Neural cell (in vitro differentiated cells): ENCODE data around the gene NPAS3. TPM values are rescaled to one million over a fixed set of nuclear protein-coding genes. Genes with fewer than 3 reads are reported as not detected.

Source experiments
- H2AFZ ChIP-seq: fragments of 200-600, 300-800 bp; sonication (generic), shearing (Covaris generic); 2 replicates; pipeline ENCODE4 v1.6.0; 2014; ENCODE audit warnings: low read depth, mild to moderate bottlenecking, antibody characterized with exemption, low read length, moderate library complexity
- H3F3A ChIP-seq: fragments of 200-600 bp; shearing (Covaris generic); 2 replicates; pipeline ENCODE4 v1.6.1; 2016; ENCODE audit warnings: mild to moderate bottlenecking, moderate library complexity, mixed read lengths, antibody characterized with exemption, low read length; ENCODE audit not compliant: insufficient read depth, poor library complexity, severe bottlenecking
- H3K27ac ChIP-seq: fragments of 200-600, 300-800 bp; sonication (generic), shearing (Covaris generic); 2 replicates; pipeline ENCODE4 v1.5.1; 2014; ENCODE audit warnings: mild to moderate bottlenecking, low read length, moderate library complexity
- H3K27me3 ChIP-seq: fragments of 300-800, 200-600 bp; sonication (generic), shearing (Covaris generic); 2 replicates; pipeline ENCODE4 v1.6.0; 2014; ENCODE audit warnings: mild to moderate bottlenecking, low read depth, low read length, moderate library complexity; ENCODE audit not compliant: insufficient read depth
- H3K36me3 ChIP-seq: fragments of 300-800, 200-600 bp; sonication (generic), shearing (Covaris generic); 2 replicates; pipeline ENCODE4 v1.5.1; 2014; ENCODE audit warnings: mild to moderate bottlenecking, antibody characterized with exemption, low read length, moderate library complexity; ENCODE audit not compliant: insufficient read depth
- H3K4me2 ChIP-seq: fragments of 300-800, 200-600 bp; sonication (generic), shearing (Covaris generic); 2 replicates; pipeline ENCODE4 v1.6.0; 2014; ENCODE audit warnings: mild to moderate bottlenecking, low read length
- H3K4me3 ChIP-seq: fragments of 300-800, 200-600 bp; sonication (generic), shearing (Covaris generic); 2 replicates; pipeline ENCODE4 v1.5.1; 2014; ENCODE audit warnings: mild to moderate bottlenecking, low read length, moderate library complexity
- H3K79me2 ChIP-seq: fragments of 200-600 bp; shearing (Covaris generic); replicated peaks from 2 replicates; pipeline ENCODE4 v1.6.0; 2014; ENCODE audit warnings: mild to moderate bottlenecking, low read length, moderate library complexity; ENCODE audit not compliant: insufficient read depth
- H3K9ac ChIP-seq: fragments of 300-800, 200-600 bp; sonication (generic), shearing (Covaris generic); 2 replicates; pipeline ENCODE4 v1.6.1; 2016; ENCODE audit warnings: mild to moderate bottlenecking, low read length, mixed read lengths
- H3K9me2 ChIP-seq: fragments of 200-600 bp; shearing (Covaris generic); 2 replicates; pipeline ENCODE4 v1.6.1; 2016; ENCODE audit warnings: mild to moderate bottlenecking, low read length, mixed read lengths; ENCODE audit not compliant: insufficient read depth
- H3K9me3 ChIP-seq: fragments of 200-600, 300-800 bp; sonication (generic), shearing (Covaris generic); 2 replicates; pipeline ENCODE4 v1.6.1; 2016; ENCODE audit warnings: mild to moderate bottlenecking, mixed run types, low read length, moderate library complexity, mixed read lengths
- H4K20me1 ChIP-seq: fragments of 200-600 bp; shearing (Covaris generic); 2 replicates; pipeline ENCODE4 v1.6.1; 2016; ENCODE audit warnings: mild to moderate bottlenecking, mixed run types; ENCODE audit not compliant: insufficient read depth
- EP300 ChIP-seq: fragments of 450-650 bp; conservative IDR thresholded peaks from 2 replicates; pipeline ENCODE4 v1.6.1; 2014; ENCODE audit warnings: antibody characterized with exemption, mild to moderate bottlenecking, moderate library complexity; ENCODE audit not compliant: poor library complexity, severe bottlenecking
- EZH2 ChIP-seq: fragments of 200-600, 300-800 bp; shearing (Covaris generic), sonication (generic); IDR thresholded peaks from 2 replicates; pipeline ENCODE4 v1.6.1; 2014; ENCODE audit warnings: antibody characterized with exemption, low read length, borderline replicate concordance, mild to moderate bottlenecking; ENCODE audit not compliant: insufficient read depth, poor library complexity, severe bottlenecking
- MXI1 ChIP-seq: fragments of 450-650 bp; conservative IDR thresholded peaks from 2 replicates; pipeline ENCODE4 v1.6.1; 2014; ENCODE audit warnings: antibody characterized with exemption, mild to moderate bottlenecking; ENCODE audit not compliant: poor library complexity, severe bottlenecking
- POLR2AphosphoS5 ChIP-seq: IDR thresholded peaks from 2 replicates; pipeline ENCODE4 v1.6.1; 2012
- RAD21 ChIP-seq: fragments of 450-650 bp; conservative IDR thresholded peaks from 2 replicates; pipeline ENCODE4 v1.6.1; 2014; ENCODE audit warnings: antibody characterized with exemption, mild to moderate bottlenecking, moderate library complexity
- SMC3 ChIP-seq: fragments of 450-650 bp; conservative IDR thresholded peaks from 2 replicates; pipeline ENCODE4 v1.6.1; 2014; ENCODE audit warnings: antibody characterized with exemption, mild to moderate bottlenecking, moderate library complexity; ENCODE audit not compliant: poor library complexity
- TAF1 ChIP-seq: IDR thresholded peaks from 2 replicates; pipeline ENCODE4 v1.6.1; 2012; ENCODE audit warnings: low read depth
- polyA plus RNA-seq: library from polyadenylated mRNA; depleted of rRNA; stranded (reverse); fragments of >200 nt; gene quantifications from 2 replicates; pipeline ENCODE4 v1.2.3, GENCODE V29; 2014
- TF ChIP-seq, protein P1 (sequence below): IDR thresholded peaks from 2 replicates; pipeline ENCODE4 v1.6.1; 2012; ENCODE audit warnings: borderline replicate concordance
- TF ChIP-seq, protein P2 (sequence below): fragments of 450-650 bp; IDR thresholded peaks from 2 replicates; pipeline ENCODE4 v1.5.1; 2014; ENCODE audit warnings: antibody characterized with exemption, mild to moderate bottlenecking, moderate library complexity; ENCODE audit not compliant: poor library complexity, severe bottlenecking

Gene NPAS3
- polyA plus RNA-seq, 1 donor from 2014 or later: 1.3 TPM

DNA sequence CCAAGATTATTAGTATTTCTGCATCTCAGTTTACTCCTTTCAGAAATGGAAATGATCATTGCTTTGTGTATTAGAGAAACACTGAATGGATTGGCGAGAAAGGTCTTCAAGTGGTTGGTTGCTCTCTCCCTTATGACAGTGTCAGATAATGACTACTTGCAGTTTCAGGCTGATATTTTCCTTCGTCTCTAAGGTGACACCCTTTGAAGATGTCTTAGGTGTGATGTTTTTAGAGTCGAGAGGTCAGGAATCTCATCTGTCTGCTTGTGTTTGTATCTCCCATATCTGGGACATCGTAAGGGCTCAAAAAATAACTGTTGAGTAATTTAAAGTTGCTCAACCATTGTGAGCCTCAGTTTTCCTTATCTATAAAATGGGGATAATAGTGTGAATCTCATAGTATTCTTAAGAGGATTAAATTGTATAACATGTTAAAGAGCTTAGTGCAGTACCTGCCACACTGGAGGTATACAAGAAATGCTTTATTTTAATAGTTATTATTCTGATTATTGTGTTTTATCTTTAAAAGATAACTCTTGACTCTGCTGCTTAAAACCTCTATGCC, 40.1 kb downstream of the NPAS3 start:
- no peaks in the 10 kb centered on the region for H3K36me3 ChIP-seq
- H3K27me3 ChIP-seq: no peaks in the 10 kb centered on the region
- no peaks in the 10 kb centered on the region for H4K20me1 ChIP-seq
- no peaks in the 10 kb centered on the region for H3K9me2 ChIP-seq
- no peaks in the 10 kb centered on the region for H3K9me3 ChIP-seq
- H3F3A ChIP-seq: no peaks in the 10 kb centered on the region
- H3K4me2 ChIP-seq: no peak overlapping the region
- no peak overlapping the region for H2AFZ ChIP-seq
- TF ChIP-seq, protein P1, sequence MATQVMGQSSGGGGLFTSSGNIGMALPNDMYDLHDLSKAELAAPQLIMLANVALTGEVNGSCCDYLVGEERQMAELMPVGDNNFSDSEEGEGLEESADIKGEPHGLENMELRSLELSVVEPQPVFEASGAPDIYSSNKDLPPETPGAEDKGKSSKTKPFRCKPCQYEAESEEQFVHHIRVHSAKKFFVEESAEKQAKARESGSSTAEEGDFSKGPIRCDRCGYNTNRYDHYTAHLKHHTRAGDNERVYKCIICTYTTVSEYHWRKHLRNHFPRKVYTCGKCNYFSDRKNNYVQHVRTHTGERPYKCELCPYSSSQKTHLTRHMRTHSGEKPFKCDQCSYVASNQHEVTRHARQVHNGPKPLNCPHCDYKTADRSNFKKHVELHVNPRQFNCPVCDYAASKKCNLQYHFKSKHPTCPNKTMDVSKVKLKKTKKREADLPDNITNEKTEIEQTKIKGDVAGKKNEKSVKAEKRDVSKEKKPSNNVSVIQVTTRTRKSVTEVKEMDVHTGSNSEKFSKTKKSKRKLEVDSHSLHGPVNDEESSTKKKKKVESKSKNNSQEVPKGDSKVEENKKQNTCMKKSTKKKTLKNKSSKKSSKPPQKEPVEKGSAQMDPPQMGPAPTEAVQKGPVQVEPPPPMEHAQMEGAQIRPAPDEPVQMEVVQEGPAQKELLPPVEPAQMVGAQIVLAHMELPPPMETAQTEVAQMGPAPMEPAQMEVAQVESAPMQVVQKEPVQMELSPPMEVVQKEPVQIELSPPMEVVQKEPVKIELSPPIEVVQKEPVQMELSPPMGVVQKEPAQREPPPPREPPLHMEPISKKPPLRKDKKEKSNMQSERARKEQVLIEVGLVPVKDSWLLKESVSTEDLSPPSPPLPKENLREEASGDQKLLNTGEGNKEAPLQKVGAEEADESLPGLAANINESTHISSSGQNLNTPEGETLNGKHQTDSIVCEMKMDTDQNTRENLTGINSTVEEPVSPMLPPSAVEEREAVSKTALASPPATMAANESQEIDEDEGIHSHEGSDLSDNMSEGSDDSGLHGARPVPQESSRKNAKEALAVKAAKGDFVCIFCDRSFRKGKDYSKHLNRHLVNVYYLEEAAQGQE: no peak
- TF ChIP-seq EZH2 (no peak), RAD21 (no peak), TAF1 (no peak), POLR2AphosphoS5 (no peak), SMC3 (no peak), MXI1 (no peak), EP300 (no peak)
- TF ChIP-seq, protein P2, sequence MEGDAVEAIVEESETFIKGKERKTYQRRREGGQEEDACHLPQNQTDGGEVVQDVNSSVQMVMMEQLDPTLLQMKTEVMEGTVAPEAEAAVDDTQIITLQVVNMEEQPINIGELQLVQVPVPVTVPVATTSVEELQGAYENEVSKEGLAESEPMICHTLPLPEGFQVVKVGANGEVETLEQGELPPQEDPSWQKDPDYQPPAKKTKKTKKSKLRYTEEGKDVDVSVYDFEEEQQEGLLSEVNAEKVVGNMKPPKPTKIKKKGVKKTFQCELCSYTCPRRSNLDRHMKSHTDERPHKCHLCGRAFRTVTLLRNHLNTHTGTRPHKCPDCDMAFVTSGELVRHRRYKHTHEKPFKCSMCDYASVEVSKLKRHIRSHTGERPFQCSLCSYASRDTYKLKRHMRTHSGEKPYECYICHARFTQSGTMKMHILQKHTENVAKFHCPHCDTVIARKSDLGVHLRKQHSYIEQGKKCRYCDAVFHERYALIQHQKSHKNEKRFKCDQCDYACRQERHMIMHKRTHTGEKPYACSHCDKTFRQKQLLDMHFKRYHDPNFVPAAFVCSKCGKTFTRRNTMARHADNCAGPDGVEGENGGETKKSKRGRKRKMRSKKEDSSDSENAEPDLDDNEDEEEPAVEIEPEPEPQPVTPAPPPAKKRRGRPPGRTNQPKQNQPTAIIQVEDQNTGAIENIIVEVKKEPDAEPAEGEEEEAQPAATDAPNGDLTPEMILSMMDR: no peak
- no peak overlapping the region for H3K4me3 ChIP-seq
- H3K9ac ChIP-seq: no peak overlapping the region
- H3K27ac ChIP-seq: no peak overlapping the region
- peaks cover 16% of the 10 kb centered on the region for H3K79me2 ChIP-seq

DNA sequence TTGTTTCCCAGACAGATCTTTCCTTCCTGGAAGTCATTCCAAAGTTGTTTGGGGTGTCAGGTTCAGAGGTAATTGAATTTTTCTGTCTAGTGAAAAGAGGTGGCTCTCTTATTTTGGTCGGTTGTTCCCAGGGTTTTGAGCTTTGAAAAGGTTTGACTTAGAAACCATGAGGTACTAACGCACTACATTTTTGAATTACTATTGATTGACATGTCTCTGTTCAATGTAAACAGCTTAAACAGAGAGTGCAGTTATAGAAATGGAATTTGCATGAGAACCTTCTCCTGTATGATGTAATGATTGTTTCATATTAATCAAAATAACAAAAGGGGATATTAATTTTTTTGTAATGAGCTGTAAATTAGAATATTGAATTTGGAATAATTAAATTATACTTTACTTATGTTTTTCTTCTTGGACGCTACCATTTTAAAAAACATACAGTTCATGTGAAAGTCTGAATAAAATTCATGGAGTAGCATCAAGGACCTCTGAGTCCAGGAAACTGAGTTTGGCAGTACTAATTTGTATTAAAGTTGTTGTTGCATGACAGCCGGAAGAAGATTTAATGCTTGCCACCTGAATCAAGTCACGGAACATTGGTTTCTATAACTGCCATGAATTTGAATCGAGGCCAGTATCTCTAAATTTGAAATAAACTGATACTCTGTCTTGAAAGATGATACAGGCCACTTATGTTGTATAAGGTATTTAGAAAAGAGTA, 41.7 kb downstream of the NPAS3 start:
- Histone ChIP-seq H3K27ac (no peak overlapping the region), H3K79me2 (peaks cover 22% of the 10 kb centered on the region), H3K36me3 (no peaks in the 10 kb centered on the region), H3K4me3 (no peak overlapping the region), H2AFZ (no peak overlapping the region), H3K9me3 (no peaks in the 10 kb centered on the region), H3K9ac (no peak overlapping the region), H4K20me1 (no peaks in the 10 kb centered on the region), H3K27me3 (no peaks in the 10 kb centered on the region), H3F3A (no peaks in the 10 kb centered on the region), H3K4me2 (no peak overlapping the region), H3K9me2 (no peaks in the 10 kb centered on the region)
- TF ChIP-seq RAD21 (no peak), TAF1 (no peak), EP300 (no peak), SMC3 (no peak), MXI1 (no peak), EZH2 (no peak), POLR2AphosphoS5 (no peak)
- TF ChIP-seq, protein P2: no peak
- TF ChIP-seq, protein P1: no peak
